K562 (cell line): Measurements from ENCODE around the gene CPZ. TPM values are rescaled to one million over a fixed set of nuclear protein-coding genes. Genes with fewer than 3 reads are reported as not detected.

ENCODE experiments used
- ATAC-seq: fragments of 200-7000 bp; cut with Tn5 transposase; 3 replicates; pipeline ENCODE4 v1.9.1; 2020; ENCODE audit warnings: moderate library complexity
- BruUV-seq: library from RNA; stranded (reverse); fragments of 400-500 nt; replicated peaks from 2 replicates; lab custom pipeline; 2021; lab: Mats Ljungman, UMichigan
- CTCF ChIA-PET: fragments of 300-600 bp; formaldehyde crosslinking; extraction: SDS; loops from one replicate; lab custom pipeline; 2021; ENCODE audit warnings: low intra/inter-chr PET ratio; lab: Yijun Ruan, JAX
- POLR2A ChIA-PET: fragments of 300-600, 350-650 bp; sonication (Branson Sonifier 250); formaldehyde crosslinking; extraction: SDS; loops from one replicate; lab custom pipeline; 2021; ENCODE audit warnings: antibody characterized with exemption, inconsistent platforms; lab: Yijun Ruan, JAX
- DNase-seq, 4 experiments: peaks; one replicate each; pipeline versions ENCODE4 v3.0.0 to v3.0.0-alpha.2; 2011 to 2018; ENCODE audit warnings: low spot score in 3 of 4, mixed read lengths in 3 of 4; ENCODE audit errors: extremely low read depth in 1 of 4
- FAIRE-seq: peaks from 2 replicates; lab custom pipeline; 2011; peaks lifted over from hg19 to GRCh38; lab: Jason Lieb, UNC
- H2AFZ ChIP-seq: 2 replicates; pipeline ENCODE4 v1.6.0; 2011; ENCODE audit warnings: low read depth, low read length, control low read depth, inconsistent platforms
- H3K27ac ChIP-seq: fragments of 200-600 bp; 3 replicates; pipeline ENCODE4 v1.8.0; 2011; ENCODE audit warnings: low read depth, mild to moderate bottlenecking, control low read depth, inconsistent platforms, low read length, moderate library complexity, mixed read lengths; ENCODE audit errors: extremely low read depth
- H3K27me3 ChIP-seq, 2 experiments: fragments of 300-600 bp in 1 of 2; 2 replicates in 1 of 2; 3 replicates in 1 of 2; pipeline versions ENCODE4 v1.6.0 to v1.8.0; 2011; ENCODE audit warnings: inconsistent platforms in 2 of 2, low read length in 2 of 2, mild to moderate bottlenecking in 1 of 2, mixed read lengths in 1 of 2, moderate library complexity in 1 of 2; ENCODE audit not compliant: control insufficient read depth in 2 of 2, insufficient read depth in 2 of 2
- H3K36me3 ChIP-seq: fragments of 300-600 bp; 3 replicates; pipeline ENCODE4 v1.8.0; 2011; ENCODE audit warnings: mild to moderate bottlenecking, low read length, inconsistent platforms; ENCODE audit not compliant: control insufficient read depth, insufficient read depth
- H3K4me1 ChIP-seq, 2 experiments: fragments of 200-600 bp in 1 of 2; replicated peaks in 1 of 2; 2 replicates in 1 of 2; 3 replicates in 1 of 2; pipeline versions ENCODE4 v1.5.1 to v1.8.0; 2011; ENCODE audit warnings: inconsistent platforms in 2 of 2, low read length in 2 of 2, mild to moderate bottlenecking in 1 of 2, mixed read lengths in 1 of 2, moderate library complexity in 1 of 2; ENCODE audit not compliant: control insufficient read depth in 2 of 2, insufficient read depth in 2 of 2
- H3K4me2 ChIP-seq: 2 replicates; pipeline ENCODE4 v1.6.1; 2011; ENCODE audit warnings: low read length, control low read depth, inconsistent platforms, mixed read lengths; ENCODE audit not compliant: insufficient read depth
- H3K4me3 ChIP-seq: fragments of 200-600 bp; sonication (generic), shearing (Covaris generic); 2 replicates; pipeline ENCODE4 v1.5.1; 2016; ENCODE audit warnings: control low read depth, inconsistent platforms
- H3K79me2 ChIP-seq: fragments of 200-600 bp; 3 replicates; pipeline ENCODE4 v1.8.0; 2011; ENCODE audit warnings: low read length, inconsistent platforms; ENCODE audit not compliant: control insufficient read depth, insufficient read depth
- H3K9ac ChIP-seq, 2 experiments: 2 replicates each; pipeline versions ENCODE4 v1.6.0 to v1.6.1; 2011; ENCODE audit warnings: low read depth in 2 of 2, low read length in 2 of 2, control low read depth in 1 of 2, inconsistent platforms in 1 of 2, mild to moderate bottlenecking in 1 of 2, mixed read lengths in 1 of 2; ENCODE audit not compliant: insufficient read depth in 1 of 2
- H3K9me1 ChIP-seq: one replicate; pipeline ENCODE4 v1.6.0; 2011; ENCODE audit warnings: inconsistent platforms, mild to moderate bottlenecking, low read length, moderate library complexity; ENCODE audit not compliant: control insufficient read depth, insufficient read depth
- H3K9me3 ChIP-seq: replicated peaks from 2 replicates; pipeline ENCODE4 v1.5.1; 2011; ENCODE audit warnings: low read depth, low read length, inconsistent platforms; ENCODE audit not compliant: control insufficient read depth, insufficient read depth
- H4K20me1 ChIP-seq: replicated peaks from 2 replicates; pipeline ENCODE4 v1.6.1; 2011; ENCODE audit warnings: low read length, inconsistent platforms, mixed read lengths; ENCODE audit not compliant: control insufficient read depth, insufficient read depth
- EZH2 ChIP-seq: IDR thresholded peaks from 2 replicates; pipeline ENCODE4 v1.6.1; 2012; ENCODE audit warnings: low read depth, mild to moderate bottlenecking, inconsistent platforms, low read length, borderline replicate concordance
- FOXK1 ChIP-seq: sonication (generic); formaldehyde crosslinking; IDR thresholded peaks from 2 replicates; pipeline ENCODE4 v1.8.0; 2022; ENCODE audit warnings: missing genetic modification reagents, mild to moderate bottlenecking, borderline replicate concordance
- HMGN3 ChIP-seq: IDR thresholded peaks from 2 replicates; pipeline ENCODE4 v1.6.1; 2011; ENCODE audit warnings: borderline replicate concordance, low read depth, mild to moderate bottlenecking, mixed read lengths, low read length; ENCODE audit not compliant: insufficient read length; ENCODE audit errors: extremely low read depth
- MTF1 ChIP-seq: fragments of 250-450 bp; sonication (Bioruptor Pico); IDR thresholded peaks from 2 replicates; pipeline ENCODE4 v1.9.0; 2021; ENCODE audit warnings: moderate library complexity, mild to moderate bottlenecking, inconsistent platforms, borderline replicate concordance
- MXI1 ChIP-seq: IDR thresholded peaks from 2 replicates; pipeline ENCODE4 v1.6.1; 2011; ENCODE audit warnings: low read depth, mild to moderate bottlenecking, improper control_type of control experiment, low read length
- PRMT5 ChIP-seq: sonication (generic); formaldehyde crosslinking; IDR thresholded peaks from 2 replicates; pipeline ENCODE4 v1.5.0; 2020; ENCODE audit warnings: missing genetic modification reagents
- RNF2 ChIP-seq: sonication (generic); IDR thresholded peaks from 2 replicates; pipeline ENCODE4 v1.6.1; 2016
- ZFP30 ChIP-seq: fragments of 250-450 bp; sonication (Bioruptor Pico); IDR thresholded peaks from 2 replicates; pipeline ENCODE4 v1.8.0; 2022; ENCODE audit warnings: moderate library complexity, mild to moderate bottlenecking, inconsistent platforms, borderline replicate concordance
- ZFX ChIP-seq: sonication (generic); formaldehyde crosslinking; IDR thresholded peaks from 2 replicates; pipeline ENCODE4 v1.8.0; 2022; ENCODE audit warnings: mild to moderate bottlenecking, missing genetic modification reagents, moderate library complexity
- ZNF24 ChIP-seq: fragments of 450-650 bp; IDR thresholded peaks from 2 replicates; pipeline ENCODE4 v1.6.1; 2016
- WGBS: fragments of 100-300 bp; shearing (Covaris generic); methylation state at CpG from one replicate; pipeline ENCODE4 v1.1.6; 2016; ENCODE audit warnings: low coverage, mixed read lengths; ENCODE audit not compliant: insufficient coverage; ENCODE audit errors: missing lambda C conversion rate; 5-methylcytosine and 5-hydroxymethylcytosine counted together
- in situ Hi-C: fragments of 300-500 bp; cut with MboI; formaldehyde crosslinking; loops from 4 replicates; pipeline ENCODE4 v1.15.0; 2018; ENCODE audit warnings: inconsistent platforms, mixed read lengths
- intact Hi-C: fragments of 100-400 bp; cut with micrococcal nuclease; formaldehyde crosslinking; loops from 2 replicates; pipeline ENCODE4 v1.14.2; 2022
- polyA plus RNA-seq, 8 experiments: library from polyadenylated mRNA; depleted of rRNA in 4 of 8; stranded (reverse) in 5 of 8; unstranded in 3 of 8; fragments of >200 nt; fragmentation: Nextera tagmentation in 2 of 8; fragmentation: Illumina TruSeq in 1 of 8; extraction: Ambion mirVana in 2 of 8; extraction: Trizol in 1 of 8; gene quantifications; 2 replicates each; pipeline versions ENCODE4 v1.2.1 to v1.2.3, GENCODE V29; 2011 to 2014; ENCODE audit warnings: inconsistent platforms in 1 of 8, missing spikeins in 1 of 8
- total RNA-seq, 7 experiments: library from RNA; depleted of rRNA in 6 of 7; stranded (reverse); fragments of >200 nt in 6 of 7; fragmentation: Illumina TruSeq in 2 of 7; extraction: Trizol in 2 of 7; gene quantifications; 2 replicates each; pipeline versions ENCODE4 v1.2.1 to v1.2.3, GENCODE V29; 2011 to 2021; ENCODE audit warnings: low replicate concordance in 1 of 7
- TF ChIP-seq, protein P1 (sequence below): sonication (generic); formaldehyde crosslinking; IDR thresholded peaks from 2 replicates; pipeline ENCODE4 v1.8.0; 2022; ENCODE audit warnings: missing genetic modification reagents, mild to moderate bottlenecking, moderate library complexity, borderline replicate concordance
- TF ChIP-seq, protein P2 (sequence below): fragments of 250-450 bp; sonication (Bioruptor Pico); IDR thresholded peaks from 2 replicates; pipeline ENCODE4 v1.4.0; 2020; ENCODE audit warnings: borderline replicate concordance

The CPZ gene
- total and polyA plus RNA-seq, 9 of the 15 experiments (the other 6 are each of a cell fraction or from before 2014, with no cell fraction given), result 0.06 to 2.2 (median 1.2) TPM; not detected in 1

DNA sequence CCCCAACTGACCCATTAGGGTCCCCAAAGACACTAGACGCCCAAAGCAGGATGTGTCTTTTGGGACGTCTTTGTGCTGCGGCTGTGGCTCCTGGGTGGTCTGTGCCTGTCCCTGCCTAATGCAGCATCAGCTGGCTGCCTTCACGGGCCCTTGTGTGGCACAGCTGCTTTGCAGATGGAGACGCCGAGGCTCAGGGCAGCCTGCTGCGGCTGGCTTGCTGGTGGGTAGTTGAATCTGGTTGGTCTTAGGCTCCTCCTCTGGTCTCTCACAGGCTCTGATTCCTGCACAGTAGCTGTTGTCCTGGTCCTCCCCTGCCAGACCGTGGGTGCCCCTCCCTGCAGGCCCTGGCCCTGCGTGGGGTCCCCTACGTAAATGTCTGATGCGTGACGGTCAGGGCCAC, 8.1 kb downstream of the CPZ start:
- TF ChIP-seq MTF1, result no peak
- TF ChIP-seq ZFX (CRISPR knock-in tag), result no peak
- TF ChIP-seq, protein P1, sequence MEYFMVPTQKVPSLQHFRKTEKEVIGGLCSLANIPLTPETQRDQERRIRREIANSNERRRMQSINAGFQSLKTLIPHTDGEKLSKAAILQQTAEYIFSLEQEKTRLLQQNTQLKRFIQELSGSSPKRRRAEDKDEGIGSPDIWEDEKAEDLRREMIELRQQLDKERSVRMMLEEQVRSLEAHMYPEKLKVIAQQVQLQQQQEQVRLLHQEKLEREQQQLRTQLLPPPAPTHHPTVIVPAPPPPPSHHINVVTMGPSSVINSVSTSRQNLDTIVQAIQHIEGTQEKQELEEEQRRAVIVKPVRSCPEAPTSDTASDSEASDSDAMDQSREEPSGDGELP (CRISPR knock-in tag), result no peak; the same call in 1 of the 2 replicates
- no peak for TF ChIP-seq ZFP30
- no peak for TF ChIP-seq RNF2
- no peak for TF ChIP-seq HMGN3
- no peak for TF ChIP-seq EZH2
- TF ChIP-seq, protein P2, sequence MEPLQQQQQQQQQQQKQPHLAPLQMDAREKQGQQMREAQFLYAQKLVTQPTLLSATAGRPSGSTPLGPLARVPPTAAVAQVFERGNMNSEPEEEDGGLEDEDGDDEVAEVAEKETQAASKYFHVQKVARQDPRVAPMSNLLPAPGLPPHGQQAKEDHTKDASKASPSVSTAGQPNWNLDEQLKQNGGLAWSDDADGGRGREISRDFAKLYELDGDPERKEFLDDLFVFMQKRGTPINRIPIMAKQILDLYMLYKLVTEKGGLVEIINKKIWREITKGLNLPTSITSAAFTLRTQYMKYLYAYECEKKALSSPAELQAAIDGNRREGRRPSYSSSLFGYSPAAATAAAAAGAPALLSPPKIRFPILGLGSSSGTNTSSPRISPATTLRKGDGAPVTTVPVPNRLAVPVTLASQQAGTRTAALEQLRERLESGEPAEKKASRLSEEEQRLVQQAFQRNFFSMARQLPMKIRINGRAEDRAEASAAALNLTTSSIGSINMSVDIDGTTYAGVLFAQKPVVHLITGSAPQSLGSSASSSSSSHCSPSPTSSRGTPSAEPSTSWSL (CRISPR knock-in tag), result no peak
- TF ChIP-seq FOXK1, result no peak
- no peak for TF ChIP-seq MXI1
- TF ChIP-seq ZNF24, result no peak
- TF ChIP-seq PRMT5 (CRISPR knock-in tag), result no peak
- TF ChIP-seq, all 486 proteins: peak for 0
- no peak for DNase-seq
- in situ Hi-C loops (no loop called here), intact Hi-C loops (loop anchor here (10.0 kb wide), 1 partner anchor 314 kb away; no protein-coding TSS in a partner anchor)
- no peak overlapping the region for H3K4me3 ChIP-seq
- H3K27me3 ChIP-seq, result no peaks in the 10 kb centered on the region; a peak in 1 of 5 replicates
- no peak overlapping the region for H2AFZ ChIP-seq
- FAIRE-seq, result no peak
- POLR2A ChIA-PET, result interaction anchor here (1.0 kb wide), 1 partner anchor 13 kb away, joined by 4 read pairs; no protein-coding TSS in a partner anchor
- no peak overlapping the region for H3K4me2 ChIP-seq
- H3K9ac ChIP-seq, result no peak overlapping the region
- CTCF ChIA-PET, result no interaction called here
- BruUV-seq, result no TSS peak
- no peaks in the 10 kb centered on the region for H3K9me3 ChIP-seq
- H4K20me1 ChIP-seq, result no peaks in the 10 kb centered on the region
- H3K27ac ChIP-seq, result no peak overlapping the region
- WGBS, result 50% methylated on average over 12 of the region's 12 CpGs
- H3K36me3 ChIP-seq, result no peaks in the 10 kb centered on the region
- ATAC-seq, result no peak
- no peaks in the 10 kb centered on the region for H3K79me2 ChIP-seq
- no peaks in the 10 kb centered on the region for H3K9me1 ChIP-seq
- peaks cover 0 to 31% of the 10 kb centered on the region in 2 experiments; a peak in 2 of 5 replicates for H3K4me1 ChIP-seq
